Measurements from ENCODE around the gene PPP2R2C.

GRCh38 chr4:6287017-6287788 is 185.2 kb downstream of the PPP2R2C start:
- TF ChIP-seq CTCF (conservative IDR thresholded peaks at IDR 0.05; ENCODE audit: low read length) (no peak), EZH2phosphoT487 (IDR thresholded peaks at IDR 0.05; ENCODE audit: borderline replicate concordance, low read depth, low read length) (no peak)

All from OCI-LY7 (cell line).